ENCODE measurements around the gene SIDT1. TPM values are rescaled to one million over a fixed set of nuclear protein-coding genes. Genes with fewer than 3 reads are reported as not detected.

The SIDT1 gene
- total RNA-seq, 4 donors from 2014 or later = 62.5 to 116 (median 91.6) TPM

GRCh38 chr3:113514265-113514769 lies 18.0 kb upstream of the SIDT1 start:
- Histone ChIP-seq H3K27ac (peak overlapping the region; percentile 67 to 93 (median 87)), H3K27me3 (no peaks in the 10 kb centered on the region), H3K4me3 (peak overlapping the region; percentile 55 to 92 (median 72)), H3K36me3 (no peaks in the 10 kb centered on the region), H3K9me3 (no peaks in the 10 kb centered on the region), H3K4me1 (peaks cover 0 to 12% (median 4%) of the 10 kb centered on the region in 4 donors)
- TF ChIP-seq CTCF (IDR thresholded peaks at IDR 0.05) = no peak
- no peak for TF ChIP-seq POLR2A (IDR thresholded peaks at IDR 0.05)
- no peak for DNase-seq

- peak overlapping the region in 3 of 4 donors; percentile 55 to 92 (median 73) for H3K4me3 ChIP-seq
- no peaks in the 10 kb centered on the region for H3K27me3 ChIP-seq
- DNase-seq = peak in 1 of 3 donors; percentile 50
- peaks cover 0 to 12% (median 4%) of the 10 kb centered on the region in 4 donors for H3K4me1 ChIP-seq
- no peaks in the 10 kb centered on the region for H3K36me3 ChIP-seq
- peak overlapping the region in 2 of 4 donors; percentile 17 to 92 for H3K27ac ChIP-seq
- H3K9me3 ChIP-seq = no peaks in the 10 kb centered on the region
- no peak for TF ChIP-seq POLR2A (IDR thresholded peaks at IDR 0.05)
- peak in 3 of 6 experiments; percentile 6 to 46 (median 31) for TF ChIP-seq CTCF (IDR thresholded peaks at IDR 0.05)
Measured at GRCh38 chr3:113516115-113516505, 16.2 kb upstream of the SIDT1 start.

DNA sequence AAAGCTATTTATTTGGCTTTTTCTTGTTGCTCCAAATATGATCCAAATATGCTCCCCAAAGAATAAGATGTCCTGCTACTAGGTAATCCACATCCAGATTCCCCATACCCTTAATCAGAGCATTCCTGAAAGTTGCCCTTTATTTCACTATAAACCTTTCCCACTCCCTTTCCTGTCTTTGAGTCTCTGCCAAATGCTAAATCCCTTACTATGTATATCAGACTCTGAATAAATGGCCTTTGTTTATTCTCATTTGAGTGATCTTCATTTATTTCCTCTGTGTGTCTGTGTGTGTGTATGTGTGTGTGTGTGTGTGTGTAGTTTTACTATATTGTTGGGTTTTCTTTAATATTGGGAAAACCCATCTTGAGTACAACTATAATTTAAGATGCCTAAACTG lies 10.4 kb upstream of the SIDT1 start:
- no peak overlapping the region for H3K4me3 ChIP-seq
- no peak for TF ChIP-seq CTCF (IDR thresholded peaks at IDR 0.05)
- TF ChIP-seq POLR2A (IDR thresholded peaks at IDR 0.05) = no peak
- H3K4me1 ChIP-seq = no peaks in the 10 kb centered on the region
- H3K9me3 ChIP-seq = no peaks in the 10 kb centered on the region
- H3K27me3 ChIP-seq = no peaks in the 10 kb centered on the region
- H3K27ac ChIP-seq = no peak overlapping the region
- no peak for DNase-seq
- no peaks in the 10 kb centered on the region for H3K36me3 ChIP-seq

GRCh38 chr3:113523241-113523640 lies 9.1 kb upstream of the SIDT1 start:
- Histone ChIP-seq H3K27me3 (no peaks in the 10 kb centered on the region), H3K9me3 (no peaks in the 10 kb centered on the region), H3K36me3 (no peaks in the 10 kb centered on the region), H3K4me3 (no peak overlapping the region), H3K27ac (no peak overlapping the region), H3K4me1 (no peaks in the 10 kb centered on the region)
- no peak for DNase-seq
- TF ChIP-seq POLR2A (IDR thresholded peaks at IDR 0.05) = no peak
- TF ChIP-seq CTCF (IDR thresholded peaks at IDR 0.05) = no peak

DNA sequence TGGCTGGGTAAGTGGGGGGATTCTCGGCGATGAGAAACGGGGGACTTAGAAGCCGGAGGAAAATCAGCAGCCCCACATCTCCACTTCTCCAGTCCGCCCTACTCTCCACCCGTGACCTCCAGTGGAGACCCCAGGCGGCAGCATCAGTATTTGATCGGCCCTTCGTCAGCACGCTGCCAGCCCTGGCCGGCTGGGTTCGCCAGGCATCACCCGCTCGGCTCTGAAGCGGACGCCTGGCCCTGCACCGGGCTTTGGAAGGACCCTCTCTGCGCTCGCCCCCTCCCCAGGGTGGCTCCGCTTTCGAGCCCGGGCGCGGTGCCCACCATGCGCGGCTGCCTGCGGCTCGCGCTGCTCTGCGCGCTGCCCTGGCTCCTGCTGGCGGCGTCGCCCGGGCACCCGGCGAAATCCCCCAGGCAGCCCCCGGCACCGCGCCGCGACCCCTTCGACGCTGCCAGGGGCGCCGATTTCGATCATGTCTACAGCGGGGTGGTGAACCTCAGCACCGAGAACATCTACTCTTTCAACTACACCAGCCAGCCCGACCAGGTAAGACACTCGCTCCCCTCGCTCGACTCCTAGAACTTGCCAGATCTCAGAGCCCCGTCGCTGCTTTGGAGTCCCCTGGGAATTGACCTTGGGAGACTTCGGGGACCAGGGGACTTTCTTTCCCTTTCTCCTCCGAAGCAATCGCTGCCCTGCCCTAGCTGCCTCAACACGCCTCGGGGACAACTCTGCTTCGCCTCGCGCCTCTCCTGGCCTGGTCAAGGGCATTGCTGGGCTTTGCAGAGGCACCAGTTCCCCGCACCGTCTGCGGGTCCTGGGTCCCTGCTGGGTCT lies 561 bp downstream of the SIDT1 start:
- DNase-seq = peak; percentile 65 to 68 (median 67)
- no peaks in the 10 kb centered on the region for H3K36me3 ChIP-seq
- H3K4me1 ChIP-seq = peaks cover 0 to 9% (median 5%) of the 10 kb centered on the region in 4 donors
- H3K9me3 ChIP-seq = no peaks in the 10 kb centered on the region
- TF ChIP-seq POLR2A (IDR thresholded peaks at IDR 0.05) = peak in 1 of 2 donors; percentile 0
- TF ChIP-seq CTCF (IDR thresholded peaks at IDR 0.05) = no peak
- peak overlapping the region; percentile 79 to 98 (median 90) for H3K27ac ChIP-seq
- H3K27me3 ChIP-seq = no peaks in the 10 kb centered on the region
- H3K4me3 ChIP-seq = peak overlapping the region; percentile 75 to 91 (median 82)
